ENCODE data around the gene SEC63. TPM values are rescaled to one million over a fixed set of nuclear protein-coding genes. Genes with fewer than 3 reads are reported as not detected.
"Not testable (repeated sequence)": the region's sequence is repeated elsewhere in the genome, so short reads cannot be mapped to it uniquely, and the experiment has no call there.

The SEC63 gene
- total RNA-seq, 1 donor from 2014 or later: 13.7 TPM

DNA sequence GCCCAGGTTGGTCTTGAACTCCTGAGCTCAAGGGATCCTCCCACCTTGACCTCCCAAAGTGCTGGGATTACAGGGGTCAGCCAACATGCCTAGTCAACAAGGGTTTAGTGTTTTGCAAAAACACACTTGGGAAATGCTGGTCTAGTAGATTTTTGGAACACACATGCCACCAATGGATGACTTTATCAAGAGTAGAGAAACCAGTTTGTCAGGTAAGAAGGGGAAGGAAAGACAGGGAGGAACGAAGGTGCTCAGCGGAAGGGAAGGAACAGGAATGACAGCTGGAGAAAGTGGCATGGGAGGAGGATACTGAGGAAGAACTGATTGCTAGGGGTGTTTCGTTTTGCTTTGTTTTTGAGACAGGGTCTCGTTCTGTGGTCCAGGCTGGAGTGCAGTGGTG lies 15.6 kb upstream of the SEC63 start:
- no peak for DNase-seq (ENCODE audit: low read depth in 2 of 2)

DNA sequence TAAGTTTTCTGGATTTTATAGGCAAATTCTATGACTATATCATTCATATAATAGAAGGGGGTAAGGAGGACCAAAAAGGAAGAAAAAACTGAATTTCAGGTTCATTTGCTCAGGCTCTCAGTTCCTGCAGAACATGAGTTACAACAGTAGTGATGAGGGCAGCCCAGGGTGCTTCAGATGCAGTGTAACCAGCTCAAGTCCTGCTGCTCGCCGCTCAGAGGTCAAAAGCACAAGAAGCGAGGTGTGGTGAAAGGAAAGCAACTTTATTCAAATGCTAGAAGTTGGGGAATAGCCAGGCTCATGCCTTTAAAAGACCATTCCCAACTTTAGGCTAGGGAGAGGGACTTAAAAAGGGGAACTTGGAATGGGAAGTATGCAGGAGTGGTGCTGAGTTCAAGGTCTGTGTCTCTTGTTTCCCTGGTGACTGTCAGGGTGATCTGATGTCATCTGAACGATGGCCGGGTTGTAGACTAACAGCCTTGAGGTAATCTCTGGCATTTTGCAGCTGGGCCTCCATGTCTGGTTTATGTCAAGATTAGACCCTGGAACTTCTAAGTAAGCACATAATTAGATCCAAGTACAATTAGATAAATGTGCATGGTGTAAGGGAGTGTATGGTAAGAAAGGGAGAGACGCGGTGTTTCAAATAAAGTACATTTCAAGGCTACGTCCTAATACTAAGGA lies 14.5 kb upstream of the SEC63 start:
- DNase-seq (ENCODE audit: low read depth in 2 of 2): no peak

DNA sequence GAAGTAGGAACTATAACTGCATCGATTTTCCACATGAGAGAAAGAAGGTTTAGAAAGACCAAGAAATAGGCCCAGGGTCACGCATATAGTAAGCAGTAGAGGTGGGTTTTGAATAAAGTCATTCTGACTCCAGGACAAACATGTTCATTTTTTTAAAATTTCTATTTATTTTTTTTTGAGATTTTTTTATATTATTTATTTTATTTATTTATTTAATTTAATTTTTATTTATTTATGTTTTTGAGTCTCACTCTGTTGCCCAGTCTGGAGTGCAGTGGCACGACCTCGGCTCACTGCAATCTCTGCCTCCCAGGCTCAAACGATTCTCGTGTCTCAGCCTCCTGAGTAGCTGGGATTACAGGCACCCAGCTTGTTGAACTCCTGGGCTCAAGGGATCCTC lies 13.2 kb upstream of the SEC63 start:
- DNase-seq (ENCODE audit: low read depth in 2 of 2): no peak

DNA sequence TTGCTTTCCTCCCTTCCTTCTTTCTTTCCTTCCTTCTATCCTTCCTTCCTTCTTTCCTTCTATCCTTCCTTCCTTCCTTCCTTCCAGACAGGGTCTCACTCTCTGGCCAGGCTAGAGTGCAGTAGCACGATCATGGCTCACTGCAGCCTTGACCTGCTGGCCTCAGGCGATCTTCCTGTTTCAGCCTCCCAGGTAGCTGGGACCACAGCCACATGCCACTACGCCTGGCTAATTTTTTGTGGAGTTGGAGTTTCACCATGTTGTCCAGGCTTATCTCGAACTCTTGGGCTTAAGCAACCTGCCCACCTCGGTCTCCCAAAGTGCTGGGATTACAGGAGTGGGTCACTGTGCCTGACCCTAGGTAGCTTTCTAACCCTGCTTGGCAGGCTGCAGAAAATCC lies 12.2 kb upstream of the SEC63 start:
- no peak for DNase-seq (ENCODE audit: low read depth in 2 of 2)

DNA sequence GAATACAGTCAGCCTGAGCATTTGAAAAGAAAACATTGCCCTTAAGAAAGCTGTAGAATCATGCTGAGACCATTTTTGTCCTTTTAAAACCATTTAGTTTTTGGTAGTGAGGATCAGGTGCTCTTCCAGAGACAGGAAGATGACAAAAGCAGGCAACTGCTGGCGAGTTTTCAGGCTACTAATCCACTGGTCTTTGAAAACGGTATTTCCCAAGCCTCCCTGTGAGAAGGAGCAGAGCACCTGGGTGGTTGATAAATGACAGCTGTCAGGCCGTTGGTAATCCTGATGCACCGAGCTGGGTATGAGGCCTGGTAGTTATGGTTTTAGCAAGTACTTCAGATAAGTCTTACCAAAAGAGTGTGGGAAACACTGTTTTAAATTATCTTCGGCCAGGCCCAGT lies 10.1 kb upstream of the SEC63 start:
- no peak for DNase-seq (ENCODE audit: low read depth in 2 of 2)

DNA sequence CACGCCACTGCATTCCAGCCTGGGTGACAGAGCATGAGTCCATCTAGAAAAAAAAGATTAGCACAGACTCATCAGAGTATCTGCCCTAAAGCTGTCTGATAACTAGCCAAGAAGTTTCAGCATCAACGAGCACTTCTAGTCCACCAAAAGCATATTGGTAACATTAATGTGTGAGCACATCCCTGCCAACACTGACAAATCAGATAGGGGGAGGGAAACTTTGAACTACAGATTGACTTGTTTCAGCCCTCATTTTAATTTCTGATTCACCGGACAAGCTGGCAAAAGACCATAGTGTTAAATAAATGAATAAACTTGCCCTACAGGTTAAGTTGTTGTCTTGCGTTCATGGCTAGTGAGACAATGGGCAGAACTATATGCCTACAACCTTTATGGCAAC lies 7.7 kb upstream of the SEC63 start:
- no peak for DNase-seq (ENCODE audit: low read depth in 2 of 2)

DNA sequence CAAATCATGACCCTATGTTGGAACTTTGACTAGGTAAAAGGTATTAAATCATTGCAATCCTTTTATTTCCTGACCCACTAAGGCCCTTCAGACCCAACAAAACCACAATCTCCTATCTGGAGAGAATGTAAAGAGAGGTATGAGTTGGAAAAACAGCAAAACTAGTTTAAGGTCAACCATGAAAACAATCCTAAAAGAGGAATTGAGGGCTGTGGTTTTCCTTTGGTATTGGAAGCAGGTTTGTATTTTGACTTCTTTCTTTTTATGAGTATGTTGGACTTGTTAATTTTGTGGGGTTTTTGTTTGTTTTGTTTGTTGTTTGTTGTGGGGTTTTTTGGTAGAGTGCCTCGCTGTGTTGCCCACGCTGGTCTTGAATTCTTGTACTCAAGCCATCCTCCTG lies 4.7 kb upstream of the SEC63 start:
- DNase-seq (ENCODE audit: low read depth in 2 of 2): no peak

DNA sequence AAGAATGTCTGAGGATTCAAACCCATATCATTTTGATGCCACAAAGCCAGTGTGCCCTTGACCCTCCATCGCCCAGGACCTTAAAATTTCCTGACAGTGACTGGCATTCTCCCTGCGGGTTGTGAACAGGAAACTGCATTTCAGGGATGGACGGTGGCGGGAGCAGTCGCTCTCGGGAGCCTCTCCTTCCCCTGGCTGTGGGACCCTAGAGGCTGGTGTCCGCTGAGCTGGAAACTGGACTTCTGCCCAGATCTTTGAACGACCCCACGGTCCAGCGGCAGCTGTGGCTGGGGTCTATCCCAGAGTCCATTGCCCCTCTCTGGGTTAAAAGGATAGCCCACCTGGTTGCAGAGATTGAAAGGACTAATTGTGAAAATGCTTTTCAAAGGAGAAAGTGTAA lies 1.4 kb upstream of the SEC63 start:
- no peak for DNase-seq (ENCODE audit: low read depth in 2 of 2)

DNA sequence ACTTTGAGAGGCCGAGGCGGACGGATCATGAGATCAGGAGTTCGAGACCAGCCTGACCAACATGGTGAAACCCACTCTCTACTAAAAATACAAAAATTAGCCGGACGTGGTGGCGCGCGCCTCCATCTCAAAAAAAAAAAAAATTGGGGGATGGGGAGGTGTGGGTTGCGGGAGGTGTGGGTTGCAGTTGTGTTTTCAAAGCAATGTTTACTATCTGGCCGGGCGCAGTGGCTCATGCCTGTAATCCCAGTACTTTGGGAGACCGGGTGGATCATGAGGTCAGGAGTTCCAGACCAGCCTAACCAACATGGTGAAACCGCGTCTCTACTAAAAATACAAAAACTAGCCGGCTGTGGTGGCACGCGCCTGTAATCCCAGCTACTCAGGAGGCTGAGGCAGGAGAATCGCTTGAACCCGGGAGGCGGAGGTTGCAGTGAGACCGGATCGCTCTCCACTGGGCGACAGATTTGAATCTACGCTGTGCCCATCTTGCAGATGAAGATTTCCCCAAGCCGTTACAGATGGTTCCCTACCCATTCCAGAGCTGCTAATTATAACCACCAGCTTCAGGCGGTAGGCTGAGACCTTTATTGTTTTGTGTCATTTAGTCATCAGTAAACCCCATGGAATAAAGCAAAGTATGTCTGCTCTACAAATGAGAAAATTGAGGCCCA lies 818 bp upstream of the SEC63 start:
- not testable (repeated sequence) for DNase-seq (ENCODE audit: low read depth in 2 of 2)

DNA sequence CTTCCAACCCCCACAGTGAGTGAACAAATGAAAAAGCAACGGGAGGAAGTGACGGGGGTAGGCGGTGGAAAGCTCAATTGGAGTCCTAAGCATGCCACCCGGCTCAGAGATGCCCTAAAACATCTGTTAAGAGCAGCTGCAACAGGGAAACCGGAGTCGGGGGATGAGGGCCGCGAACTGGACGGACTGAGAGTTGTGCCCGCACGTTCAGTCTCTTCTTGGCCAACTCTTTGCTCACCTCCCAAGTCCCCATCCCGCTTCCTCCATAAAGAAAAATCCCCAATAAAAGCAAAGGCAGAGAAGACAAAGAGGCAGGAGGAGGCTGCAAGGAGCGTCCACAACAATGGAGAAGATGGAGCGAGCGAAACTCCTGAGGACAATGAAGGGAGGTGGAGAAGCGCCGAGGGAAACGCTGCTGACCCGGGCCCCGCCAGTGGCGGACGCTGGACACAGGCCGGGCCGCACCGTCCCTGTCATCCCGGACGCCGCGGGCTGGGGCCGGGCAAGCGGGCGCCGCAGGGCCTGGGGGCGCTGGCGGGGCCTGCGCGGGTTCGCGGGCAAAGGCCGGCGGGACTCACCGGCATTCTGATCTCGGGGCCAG lies 600 bp downstream of the SEC63 start:
- DNase-seq (ENCODE audit: low read depth in 2 of 2): peak; percentile 82 to 88

DNA sequence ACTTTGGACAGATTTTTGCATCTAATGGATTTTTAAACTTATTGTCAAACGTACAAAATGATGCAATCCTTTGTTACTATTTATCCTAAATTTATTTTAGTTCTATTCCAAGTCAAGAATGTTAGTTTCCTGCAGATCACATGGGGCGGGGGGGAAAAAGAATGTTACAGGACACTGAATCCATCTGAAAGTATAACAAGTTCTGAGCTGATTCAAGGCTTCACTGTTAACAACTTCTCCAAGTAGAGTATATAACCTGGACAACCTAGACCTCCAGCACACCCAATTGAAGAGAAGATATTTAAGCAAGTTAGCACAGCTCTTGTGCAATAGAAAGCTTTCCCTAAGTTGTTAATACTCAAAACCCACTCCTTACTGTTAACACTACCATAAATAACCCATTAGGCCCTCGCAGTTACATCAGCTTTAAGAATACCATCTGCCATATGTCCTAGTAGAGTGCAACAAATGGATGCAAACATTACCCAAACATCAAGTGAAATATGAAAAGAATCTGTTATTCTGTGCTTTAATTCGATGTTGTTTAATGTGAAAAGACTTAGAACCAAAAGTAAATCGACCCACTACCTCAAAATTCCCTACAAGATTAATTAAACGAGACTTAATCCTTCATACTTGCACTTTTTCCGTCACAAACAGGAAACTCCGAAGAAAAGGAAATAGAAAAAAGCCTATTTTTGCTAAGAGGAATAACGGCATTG lies 1.3 kb downstream of the SEC63 start:
- DNase-seq (ENCODE audit: low read depth in 2 of 2): peak; percentile 29 to 32

DNA sequence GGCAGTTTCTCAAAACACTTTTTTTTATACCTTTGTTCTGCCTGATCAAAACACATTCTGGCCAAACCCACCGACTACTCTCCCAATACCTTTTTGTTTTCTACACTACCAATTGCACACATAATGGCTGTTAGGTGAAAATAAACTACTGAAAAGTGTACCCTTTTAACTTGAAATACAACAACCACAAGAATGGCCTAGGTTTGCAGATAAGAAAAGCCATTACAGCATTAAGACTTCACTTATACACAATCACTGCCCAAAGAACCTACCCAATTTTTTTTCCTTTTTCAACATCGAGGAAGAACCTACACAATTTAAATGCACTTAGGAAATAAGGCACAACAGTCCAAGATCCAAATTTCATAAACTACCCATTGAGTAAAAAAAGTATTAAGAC lies 1.8 kb downstream of the SEC63 start:
- no peak for DNase-seq (ENCODE audit: low read depth in 2 of 2)

DNA sequence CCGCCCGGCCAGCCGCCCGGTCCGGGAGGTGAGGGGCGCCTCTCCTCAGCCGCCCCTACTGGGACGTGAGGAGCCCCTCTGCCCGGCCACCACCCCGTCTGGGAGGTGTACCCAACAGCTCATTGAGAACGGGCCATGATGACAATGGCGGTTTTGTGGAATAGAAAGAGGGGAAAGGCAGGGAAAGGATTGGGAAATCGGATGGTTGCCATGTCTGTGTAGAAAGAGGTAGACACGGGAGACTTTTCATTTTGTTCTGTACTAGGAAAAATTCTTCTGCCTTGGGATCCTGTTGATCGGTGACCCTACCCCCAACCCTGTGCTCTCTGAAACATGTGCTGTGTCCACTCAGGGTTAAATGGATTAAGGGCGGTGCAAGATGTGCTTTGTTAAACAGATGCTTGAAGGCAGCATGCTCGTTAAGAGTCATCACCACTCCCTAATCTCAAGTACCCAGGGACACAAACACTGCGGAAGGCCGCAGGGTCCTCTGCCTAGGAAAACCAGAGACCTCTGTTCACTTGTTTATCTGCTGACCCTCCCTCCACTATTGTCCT lies 4.1 kb downstream of the SEC63 start:
- DNase-seq (ENCODE audit: low read depth in 2 of 2): not testable (repeated sequence)

DNA sequence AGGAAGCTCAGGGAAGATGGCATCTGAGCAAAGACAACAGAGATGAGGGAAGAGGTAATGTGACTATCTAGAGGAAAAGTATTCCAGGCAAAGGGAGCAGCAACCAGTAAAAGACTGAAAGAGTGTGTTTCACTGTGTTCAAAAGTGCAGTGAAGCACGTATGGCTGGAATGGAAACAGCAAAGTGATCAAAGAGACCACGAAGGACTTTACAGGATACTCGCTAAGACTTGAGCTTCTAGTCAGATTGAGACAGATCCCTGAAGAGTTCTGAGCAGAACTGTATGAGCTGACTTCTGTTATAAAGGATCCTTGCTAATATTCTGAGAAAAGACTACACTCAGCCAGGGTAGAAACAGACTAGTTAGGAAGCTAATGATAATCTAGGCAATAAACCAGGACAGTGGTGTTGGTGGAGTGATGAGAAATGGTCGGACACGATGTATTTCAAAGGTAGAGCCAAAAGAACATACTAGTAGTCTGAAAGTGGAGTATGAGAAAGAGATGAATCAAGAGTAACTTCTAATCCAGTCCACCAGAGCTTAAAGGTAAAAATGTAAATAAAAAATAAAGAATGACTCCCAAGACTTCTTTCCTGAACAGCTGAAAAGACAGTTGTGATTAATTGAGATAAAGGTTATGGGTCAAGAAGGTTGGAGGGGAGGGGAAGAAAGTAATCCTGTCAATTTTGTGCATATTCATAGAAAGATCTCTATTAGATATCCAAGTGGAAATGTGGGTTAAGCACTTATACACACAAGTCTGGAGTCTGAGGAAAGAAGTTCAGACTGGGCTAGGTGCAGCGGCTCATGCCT lies 14.2 kb downstream of the SEC63 start:
- DNase-seq (ENCODE audit: low read depth in 2 of 2): no peak

DNA sequence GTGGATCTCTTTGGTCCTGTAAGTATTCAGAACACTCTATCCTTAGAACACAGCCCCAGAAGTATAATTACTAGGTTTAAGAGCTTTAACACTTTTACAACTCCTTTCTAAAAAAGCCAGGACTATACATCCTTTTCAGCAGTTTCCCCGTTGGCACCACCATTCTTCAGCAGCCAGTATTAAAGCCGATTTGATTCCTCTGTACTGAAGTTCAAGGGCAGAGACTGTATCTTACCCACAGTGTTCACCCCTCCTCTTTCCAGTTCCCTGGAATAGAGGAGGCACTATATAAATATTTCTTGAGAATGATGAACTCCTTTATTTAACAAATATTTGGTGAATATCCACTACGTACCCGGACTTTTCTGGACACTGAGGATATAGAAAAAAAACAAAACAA lies 15.9 kb downstream of the SEC63 start:
- DNase-seq (ENCODE audit: low read depth in 2 of 2): no peak

DNA sequence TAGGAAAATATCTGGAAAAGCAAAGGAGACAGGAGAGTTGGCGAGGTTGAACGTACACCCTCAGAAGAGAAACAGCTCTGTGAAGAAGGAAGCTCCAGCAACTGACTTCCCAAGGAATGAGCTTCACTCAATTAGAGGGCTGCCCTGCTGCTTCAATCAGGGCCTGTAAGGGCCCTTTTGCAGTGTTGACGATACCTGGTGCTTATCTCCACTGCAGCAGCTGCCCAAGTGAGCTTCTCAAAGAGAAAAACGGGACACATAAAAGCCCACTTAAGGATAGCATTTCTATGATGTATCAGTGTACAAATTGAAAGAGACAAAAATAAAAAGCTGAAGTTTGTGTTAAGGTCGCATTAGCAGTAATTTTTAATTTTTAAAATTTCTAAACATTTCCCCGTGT lies 16.4 kb downstream of the SEC63 start:
- no peak for DNase-seq (ENCODE audit: low read depth in 2 of 2)

DNA sequence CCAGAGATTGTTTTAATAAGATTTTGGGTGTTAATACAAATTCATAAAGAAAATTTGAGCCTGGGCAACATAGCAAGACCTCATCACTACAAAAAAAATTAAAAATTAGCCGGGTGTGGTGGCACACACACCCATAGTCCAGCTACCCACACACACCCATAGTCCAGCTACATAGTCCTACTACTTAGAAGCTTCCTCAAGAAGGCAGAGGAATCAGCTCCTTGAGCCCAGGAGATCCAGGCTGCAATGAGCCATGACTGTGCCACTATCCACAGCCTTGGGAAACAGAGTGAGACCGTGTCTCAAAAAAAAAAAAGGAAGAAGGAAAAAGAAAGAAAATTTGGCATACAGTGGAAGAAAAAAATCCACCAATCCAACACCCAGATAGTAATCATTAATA lies 16.8 kb downstream of the SEC63 start:
- no peak for DNase-seq (ENCODE audit: low read depth in 2 of 2)

DNA sequence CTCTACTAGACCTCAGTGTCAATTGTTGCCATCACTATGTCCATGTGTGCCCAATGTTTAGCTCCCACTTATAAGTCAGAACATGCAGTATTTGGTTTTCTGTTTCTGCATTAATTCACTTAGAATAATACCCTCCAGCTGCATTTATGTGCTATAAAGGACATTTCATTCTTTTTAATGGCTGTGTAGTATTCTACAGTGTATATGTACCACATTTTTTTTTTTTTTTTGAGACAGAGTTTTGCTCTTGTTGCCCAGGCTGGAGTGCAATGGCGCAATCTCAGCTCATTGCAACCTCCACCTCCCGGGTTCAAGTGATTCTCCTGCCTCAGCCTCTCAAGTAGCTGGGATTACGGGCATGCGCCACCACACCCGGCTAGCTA lies 21.1 kb downstream of the SEC63 start:
- not testable (repeated sequence) for DNase-seq (ENCODE audit: low read depth in 2 of 2)

DNA sequence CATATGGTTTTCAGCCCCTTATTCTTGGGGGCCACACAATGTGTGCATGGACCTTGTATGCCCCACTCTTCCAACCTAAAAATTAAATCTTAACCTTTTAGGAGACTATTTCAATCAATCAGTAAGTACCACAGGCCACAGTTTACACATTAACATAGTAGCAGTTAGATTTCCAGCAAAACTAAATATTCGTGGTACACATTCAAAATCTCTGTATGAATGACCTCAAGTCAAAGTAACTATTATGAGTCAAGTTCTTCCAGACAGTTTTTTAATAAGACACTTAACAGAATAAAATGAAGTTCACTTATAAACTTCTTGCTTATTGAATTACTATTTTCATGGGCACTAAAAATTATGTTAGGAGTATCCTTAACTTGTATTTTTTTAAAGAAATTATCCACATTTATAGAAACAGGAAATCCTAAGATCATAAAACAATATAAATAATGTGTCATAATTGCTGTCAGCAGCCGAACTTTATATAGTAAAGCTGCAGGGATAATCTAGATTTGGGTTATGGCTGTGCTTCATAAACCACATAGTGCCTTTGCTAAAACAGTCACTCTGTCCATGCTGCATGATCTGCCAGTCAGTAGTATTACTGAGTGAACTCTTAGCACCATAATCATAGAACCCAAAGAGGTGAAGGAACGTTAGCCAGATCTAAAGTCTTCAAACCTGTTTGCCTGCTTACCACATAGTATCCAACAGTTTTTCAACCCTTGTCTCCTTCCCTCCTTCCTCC lies 21.7 kb downstream of the SEC63 start:
- DNase-seq (ENCODE audit: low read depth in 2 of 2): no peak

DNA sequence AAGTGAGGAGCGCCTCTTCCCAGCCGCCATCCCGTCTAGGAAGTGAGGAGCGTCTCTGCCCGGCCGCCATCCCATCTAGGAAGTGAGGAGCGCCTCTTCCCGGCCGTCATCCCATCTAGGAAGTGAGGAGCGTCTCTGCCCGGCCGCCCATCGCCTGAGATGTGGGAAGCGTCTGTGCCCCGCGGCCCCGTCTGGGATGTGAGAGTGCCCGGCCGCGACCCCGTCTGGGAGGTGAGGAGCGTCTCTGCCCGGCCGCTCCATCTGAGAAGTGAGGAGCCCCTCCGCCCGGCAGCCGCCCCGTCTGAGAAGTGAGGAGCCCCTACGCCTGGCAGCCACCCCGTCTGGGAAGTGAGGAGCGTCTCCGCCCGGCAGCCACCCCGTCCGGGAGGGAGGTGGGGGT lies 23.8 kb downstream of the SEC63 start:
- not testable (repeated sequence) for DNase-seq (ENCODE audit: low read depth in 2 of 2)

DNA sequence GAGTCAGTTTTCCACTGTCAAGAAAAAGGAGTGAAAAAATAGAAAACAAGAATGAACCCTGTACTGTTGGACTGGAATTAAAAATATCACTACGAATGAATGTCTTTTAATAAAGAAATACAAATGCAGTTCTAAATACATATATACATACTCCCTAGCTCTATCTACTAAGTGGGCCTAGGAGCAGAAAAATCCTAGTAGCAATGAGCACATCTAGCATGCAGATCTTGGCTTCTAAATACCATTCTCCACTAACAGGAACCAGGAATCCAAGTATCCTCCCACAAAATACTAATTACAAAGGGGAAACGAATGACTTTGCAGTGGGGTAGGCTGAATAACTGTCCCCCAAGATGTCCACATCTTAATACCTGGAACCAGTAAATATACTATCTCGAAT lies 25.4 kb downstream of the SEC63 start:
- DNase-seq (ENCODE audit: low read depth in 2 of 2): no peak
